Measurements from ENCODE around the gene RNF38.

RNF38 gene

GRCh38 chr9:36328798-36329411, 71.2 kb downstream of the RNF38 start:
- Histone ChIP-seq H2AFZ (ENCODE audit: low read depth, low read length) (no peak overlapping the region), H3K18ac (ENCODE audit: low read depth in 1 of 2, low read length in 2 of 2) (no peak overlapping the region), H3K9me3 (ENCODE audit: control insufficient read depth, low read length) (no peaks in the 10 kb centered on the region), H3K36me3 (ENCODE audit: control insufficient read depth in 1 of 2, insufficient read depth in 2 of 2, low read depth in 1 of 2, low read length in 2 of 2) (peaks cover 0 to 3% of the 10 kb centered on the region in 2 experiments), H3K4ac (ENCODE audit: low read depth in 1 of 2, low read length in 2 of 2) (no peak overlapping the region), H2BK120ac (ENCODE audit: low read depth, low read length) (no peak overlapping the region), H3K4me3 (ENCODE audit: insufficient read depth in 1 of 2, low read depth in 1 of 2, low read length in 2 of 2) (no peak overlapping the region), H2BK5ac (ENCODE audit: low read depth, low read length, poor library complexity, severe bottlenecking) (no peak overlapping the region), H3K9ac (ENCODE audit: low read length) (no peak overlapping the region), H3K14ac (ENCODE audit: low read length in 2 of 2) (no peak overlapping the region), H3K27ac (ENCODE audit: low read length, poor library complexity, severe bottlenecking) (no peak overlapping the region), H4K8ac (ENCODE audit: low read length) (no peak overlapping the region), H3K4me1 (ENCODE audit: control insufficient read depth, insufficient read depth, low read depth, low read length) (peaks cover 5% of the 10 kb centered on the region), H4K91ac (ENCODE audit: low read length) (no peak overlapping the region), H3K79me1 (replicated peaks; ENCODE audit: low read length, poor library complexity, severe bottlenecking) (no peaks in the 10 kb centered on the region), H3K23ac (ENCODE audit: low read length in 2 of 2) (no peak overlapping the region), H3K4me2 (ENCODE audit: low read length, poor library complexity, severe bottlenecking) (peak overlapping the region; percentile 17), H2BK12ac (ENCODE audit: low read length in 2 of 2) (no peak overlapping the region), H3K27me3 (ENCODE audit: control insufficient read depth in 1 of 2, insufficient read depth in 1 of 2, low read length in 2 of 2) (no peaks in the 10 kb centered on the region), H2BK15ac (ENCODE audit: low read depth, poor library complexity, severe bottlenecking) (no peak overlapping the region), H2AK5ac (ENCODE audit: low read length, severe bottlenecking) (no peak overlapping the region)
- 67% methylated on average over 6 of the region's 9 CpGs for WGBS
- peak; percentile 78 for DNase-seq

GRCh38 chr9:36325081-36325828, 74.8 kb downstream of the RNF38 start:
- Histone ChIP-seq H2AFZ (ENCODE audit: low read depth, low read length) (no peak overlapping the region), H3K27me3 (ENCODE audit: control insufficient read depth in 1 of 2, insufficient read depth in 1 of 2, low read length in 2 of 2) (no peaks in the 10 kb centered on the region), H3K14ac (ENCODE audit: low read length in 2 of 2) (no peak overlapping the region), H3K79me1 (replicated peaks; ENCODE audit: low read length, poor library complexity, severe bottlenecking) (no peaks in the 10 kb centered on the region), H2BK12ac (ENCODE audit: low read length in 2 of 2) (no peak overlapping the region), H3K9me3 (ENCODE audit: control insufficient read depth, low read length) (no peaks in the 10 kb centered on the region), H3K9ac (ENCODE audit: low read length) (no peak overlapping the region), H3K36me3 (ENCODE audit: control insufficient read depth in 1 of 2, insufficient read depth in 2 of 2, low read depth in 1 of 2, low read length in 2 of 2) (no peaks in the 10 kb centered on the region), H2AK5ac (ENCODE audit: low read length, severe bottlenecking) (peak overlapping the region; percentile 6), H3K4me2 (ENCODE audit: low read length, poor library complexity, severe bottlenecking) (no peak overlapping the region), H4K8ac (ENCODE audit: low read length) (no peak overlapping the region), H3K18ac (ENCODE audit: low read depth in 1 of 2, low read length in 2 of 2) (no peak overlapping the region), H3K4me1 (ENCODE audit: control insufficient read depth, insufficient read depth, low read depth, low read length) (peaks cover 8% of the 10 kb centered on the region), H2BK15ac (ENCODE audit: low read depth, poor library complexity, severe bottlenecking) (no peak overlapping the region), H4K91ac (ENCODE audit: low read length) (no peak overlapping the region), H3K23ac (ENCODE audit: low read length in 2 of 2) (no peak overlapping the region), H3K27ac (ENCODE audit: low read length, poor library complexity, severe bottlenecking) (no peak overlapping the region), H3K4ac (ENCODE audit: low read depth in 1 of 2, low read length in 2 of 2) (no peak overlapping the region), H2BK120ac (ENCODE audit: low read depth, low read length) (no peak overlapping the region), H2BK5ac (ENCODE audit: low read depth, low read length, poor library complexity, severe bottlenecking) (no peak overlapping the region), H3K4me3 (ENCODE audit: insufficient read depth in 1 of 2, low read depth in 1 of 2, low read length in 2 of 2) (no peak overlapping the region)
- 95% methylated on average over 24 of the region's 24 CpGs for WGBS
- no peak for DNase-seq

- 93% methylated on average over 12 of the region's 12 CpGs for WGBS
- no peak for DNase-seq
- Histone ChIP-seq H3K4ac (ENCODE audit: low read depth in 1 of 2, low read length in 2 of 2) (no peak overlapping the region), H3K4me1 (ENCODE audit: control insufficient read depth, insufficient read depth, low read depth, low read length) (peaks cover 13% of the 10 kb centered on the region), H2AFZ (ENCODE audit: low read depth, low read length) (no peak overlapping the region), H3K4me3 (ENCODE audit: insufficient read depth in 1 of 2, low read depth in 1 of 2, low read length in 2 of 2) (no peak overlapping the region), H3K27ac (ENCODE audit: low read length, poor library complexity, severe bottlenecking) (no peak overlapping the region), H3K18ac (ENCODE audit: low read depth in 1 of 2, low read length in 2 of 2) (no peak overlapping the region), H3K4me2 (ENCODE audit: low read length, poor library complexity, severe bottlenecking) (no peak overlapping the region), H3K9ac (ENCODE audit: low read length) (no peak overlapping the region), H2AK5ac (ENCODE audit: low read length, severe bottlenecking) (no peak overlapping the region), H2BK5ac (ENCODE audit: low read depth, low read length, poor library complexity, severe bottlenecking) (no peak overlapping the region), H2BK15ac (ENCODE audit: low read depth, poor library complexity, severe bottlenecking) (no peak overlapping the region), H3K36me3 (ENCODE audit: control insufficient read depth in 1 of 2, insufficient read depth in 2 of 2, low read depth in 1 of 2, low read length in 2 of 2) (no peaks in the 10 kb centered on the region), H3K9me3 (ENCODE audit: control insufficient read depth, low read length) (no peaks in the 10 kb centered on the region), H2BK120ac (ENCODE audit: low read depth, low read length) (no peak overlapping the region), H3K23ac (ENCODE audit: low read length in 2 of 2) (no peak overlapping the region), H3K27me3 (ENCODE audit: control insufficient read depth in 1 of 2, insufficient read depth in 1 of 2, low read length in 2 of 2) (no peaks in the 10 kb centered on the region), H3K79me1 (replicated peaks; ENCODE audit: low read length, poor library complexity, severe bottlenecking) (no peaks in the 10 kb centered on the region), H4K8ac (ENCODE audit: low read length) (no peak overlapping the region), H2BK12ac (ENCODE audit: low read length in 2 of 2) (no peak overlapping the region), H4K91ac (ENCODE audit: low read length) (no peak overlapping the region), H3K14ac (ENCODE audit: low read length in 2 of 2) (no peak overlapping the region)
Observed at GRCh38 chr9:36323926-36324325, 76.1 kb downstream of the RNF38 start.

GRCh38 chr9:36322462-36322861, 77.6 kb downstream of the RNF38 start:
- H3K27ac ChIP-seq (ENCODE audit: low read length, poor library complexity, severe bottlenecking), result no peak overlapping the region
- H3K4ac ChIP-seq (ENCODE audit: low read depth in 1 of 2, low read length in 2 of 2), result no peak overlapping the region
- H2BK120ac ChIP-seq (ENCODE audit: low read depth, low read length), result no peak overlapping the region
- no peak overlapping the region for H3K23ac ChIP-seq (ENCODE audit: low read length in 2 of 2)
- H2AK5ac ChIP-seq (ENCODE audit: low read length, severe bottlenecking), result peak overlapping the region; percentile 69
- peaks cover 0 to 5% of the 10 kb centered on the region in 2 experiments for H3K27me3 ChIP-seq (ENCODE audit: control insufficient read depth in 1 of 2, insufficient read depth in 1 of 2, low read length in 2 of 2)
- H3K79me1 ChIP-seq (replicated peaks; ENCODE audit: low read length, poor library complexity, severe bottlenecking), result no peaks in the 10 kb centered on the region
- H3K9me3 ChIP-seq (ENCODE audit: control insufficient read depth, low read length), result no peaks in the 10 kb centered on the region
- no peak overlapping the region for H3K18ac ChIP-seq (ENCODE audit: low read depth in 1 of 2, low read length in 2 of 2)
- H3K14ac ChIP-seq (ENCODE audit: low read length in 2 of 2), result no peak overlapping the region
- H3K4me1 ChIP-seq (ENCODE audit: control insufficient read depth, insufficient read depth, low read depth, low read length), result peaks cover 18% of the 10 kb centered on the region
- no peak overlapping the region for H2BK5ac ChIP-seq (ENCODE audit: low read depth, low read length, poor library complexity, severe bottlenecking)
- no peaks in the 10 kb centered on the region for H3K36me3 ChIP-seq (ENCODE audit: control insufficient read depth in 1 of 2, insufficient read depth in 2 of 2, low read depth in 1 of 2, low read length in 2 of 2)
- no peak overlapping the region for H2BK12ac ChIP-seq (ENCODE audit: low read length in 2 of 2)
- no peak overlapping the region for H3K4me2 ChIP-seq (ENCODE audit: low read length, poor library complexity, severe bottlenecking)
- no peak overlapping the region for H3K9ac ChIP-seq (ENCODE audit: low read length)
- H2BK15ac ChIP-seq (ENCODE audit: low read depth, poor library complexity, severe bottlenecking), result no peak overlapping the region
- DNase-seq, result no peak
- H4K8ac ChIP-seq (ENCODE audit: low read length), result no peak overlapping the region
- H2AFZ ChIP-seq (ENCODE audit: low read depth, low read length), result no peak overlapping the region
- H4K91ac ChIP-seq (ENCODE audit: low read length), result no peak overlapping the region
- 80% methylated on average over 1 of the region's 3 CpGs for WGBS
- no peak overlapping the region for H3K4me3 ChIP-seq (ENCODE audit: insufficient read depth in 1 of 2, low read depth in 1 of 2, low read length in 2 of 2)

Measured in mesenchymal stem cell (in vitro differentiated cells and primary cell).